SK-N-MC (cell line): ENCODE results near the gene GRID2.

Experiments used
- EZH2 ChIP-seq: fragments of 200-600 bp; sonication (generic); IDR thresholded peaks from one replicate; pipeline ENCODE4 v1.6.1; 2017; ENCODE audit warnings: antibody characterized with exemption
- POLR2AphosphoS5 ChIP-seq: IDR thresholded peaks from 2 replicates; pipeline ENCODE4 v1.6.1; 2012; ENCODE audit warnings: mild to moderate bottlenecking, low read depth, low read length, borderline replicate concordance

GRCh38 chr4:93394545-93395081, 1090.8 kb downstream of the GRID2 start:
- TF ChIP-seq POLR2AphosphoS5 (no peak), EZH2 (no peak)
